CD14-positive monocyte (primary cell): ENCODE measurements around the gene DPP6. TPM values are rescaled to one million over a fixed set of nuclear protein-coding genes. Genes with fewer than 3 reads are reported as not detected.

Experiments used
- DNase-seq, 3 donors: peaks; one replicate each; pipeline ENCODE4 v3.0.0-alpha.2; 2011 to 2022
- H2AFZ ChIP-seq: 2 replicates; pipeline ENCODE4 v1.6.0; 2012; ENCODE audit warnings: mild to moderate bottlenecking, low read depth, low read length, inconsistent platforms; ENCODE audit not compliant: insufficient read depth, poor library complexity, severe bottlenecking
- H3K27ac ChIP-seq, 2 donors: 1 replicate in 1 of 2; 2 replicates in 1 of 2; pipeline ENCODE4 v1.5.1; 2012 to 2013; ENCODE audit warnings: low read length in 2 of 2, control low read depth in 1 of 2, inconsistent platforms in 1 of 2, low read depth in 1 of 2, mild to moderate bottlenecking in 1 of 2
- H3K27me3 ChIP-seq, 2 donors: one replicate each; pipeline versions ENCODE4 v1.6.0 to v1.6.1; 2011 to 2013; ENCODE audit warnings: low read length in 2 of 2; ENCODE audit not compliant: control insufficient read depth in 2 of 2, insufficient read depth in 2 of 2
- H3K36me3 ChIP-seq, 2 donors: replicated peaks in 1 of 2; 1 replicate in 1 of 2; 2 replicates in 1 of 2; pipeline versions ENCODE4 v1.5.1 to v1.6.1; 2012 to 2013; ENCODE audit warnings: low read length in 2 of 2, control low read depth in 1 of 2, inconsistent platforms in 1 of 2, mild to moderate bottlenecking in 1 of 2; ENCODE audit not compliant: insufficient read depth in 2 of 2, control insufficient read depth in 1 of 2
- H3K4me1 ChIP-seq, 2 donors: 1 replicate in 1 of 2; 2 replicates in 1 of 2; pipeline versions ENCODE4 v1.5.1 to v1.6.1; 2012 to 2013; ENCODE audit warnings: low read length in 2 of 2, control low read depth in 1 of 2, inconsistent platforms in 1 of 2, mild to moderate bottlenecking in 1 of 2, moderate library complexity in 1 of 2; ENCODE audit not compliant: insufficient read depth in 2 of 2, control insufficient read depth in 1 of 2
- H3K4me2 ChIP-seq: replicated peaks from 2 replicates; pipeline ENCODE3; 2012; ENCODE audit warnings: low read length, moderate library complexity, mild to moderate bottlenecking; ENCODE audit not compliant: poor library complexity, severe bottlenecking; ENCODE audit errors: extremely low read depth
- H3K4me3 ChIP-seq, 3 experiments: fragments of 200-600 bp in 1 of 3; sonication (generic) in 1 of 3; replicated peaks in 1 of 3; 1 replicate in 2 of 3; 2 replicates in 1 of 3; pipeline ENCODE4 v1.5.1; 2011 to 2013; ENCODE audit warnings: low read length in 3 of 3, mild to moderate bottlenecking in 3 of 3, control low read depth in 2 of 3, low read depth in 2 of 3, inconsistent platforms in 1 of 3, moderate library complexity in 1 of 3
- H3K79me2 ChIP-seq: 2 replicates; pipeline ENCODE4 v1.6.0; 2012; ENCODE audit warnings: mild to moderate bottlenecking, control low read depth, inconsistent platforms, low read length, moderate library complexity; ENCODE audit not compliant: insufficient read depth
- H3K9ac ChIP-seq: 2 replicates; pipeline ENCODE4 v1.6.0; 2017; ENCODE audit warnings: low read length, mild to moderate bottlenecking; ENCODE audit not compliant: insufficient read depth, poor library complexity, severe bottlenecking
- H3K9me3 ChIP-seq, 2 donors: replicated peaks in 1 of 2; 1 replicate in 1 of 2; 2 replicates in 1 of 2; pipeline versions ENCODE4 v1.5.1 to v1.6.1; 2012 to 2013; ENCODE audit warnings: low read length in 2 of 2, control low read depth in 1 of 2; ENCODE audit not compliant: control insufficient read depth in 1 of 2, insufficient read depth in 1 of 2
- H4K20me1 ChIP-seq: 2 replicates; pipeline ENCODE4 v1.6.0; 2012; ENCODE audit warnings: mild to moderate bottlenecking, low read length, control low read depth, moderate library complexity; ENCODE audit not compliant: insufficient read depth
- H3K27ac Mint-ChIP-seq, 7 donors: one replicate each; pipeline ENCODE4 v1.8.0; 2020; ENCODE audit warnings: mild to moderate bottlenecking in 7 of 7, mixed read lengths in 7 of 7, moderate library complexity in 6 of 7, inconsistent platforms in 2 of 7
- H3K27me3 Mint-ChIP-seq, 3 donors: one replicate each; pipeline ENCODE4 v1.8.0; 2021 to 2022; ENCODE audit warnings: low read depth in 3 of 3, mild to moderate bottlenecking in 3 of 3, mixed read lengths in 3 of 3, moderate library complexity in 3 of 3, inconsistent platforms in 1 of 3
- H3K36me3 Mint-ChIP-seq, 2 donors: one replicate each; pipeline ENCODE4 v1.8.0; 2020; ENCODE audit warnings: mixed read lengths in 2 of 2, inconsistent platforms in 1 of 2, mild to moderate bottlenecking in 1 of 2
- H3K4me1 Mint-ChIP-seq: one replicate; pipeline ENCODE4 v1.8.0; 2020; ENCODE audit warnings: mild to moderate bottlenecking, mixed read lengths
- H3K4me3 Mint-ChIP-seq, 2 donors: one replicate each; pipeline ENCODE4 v1.8.0; 2020; ENCODE audit warnings: mild to moderate bottlenecking in 2 of 2, mixed read lengths in 2 of 2, moderate library complexity in 1 of 2
- H3K9me3 Mint-ChIP-seq, 7 donors: one replicate each; pipeline ENCODE4 v1.8.0; 2020 to 2022; ENCODE audit warnings: mixed read lengths in 7 of 7, mild to moderate bottlenecking in 6 of 7, moderate library complexity in 6 of 7, inconsistent platforms in 2 of 7
- CTCF ChIP-seq: fragments of 200-600 bp; IDR thresholded peaks from one replicate; pipeline ENCODE4 v1.8.0; 2022; ENCODE audit warnings: antibody characterized with exemption, mild to moderate bottlenecking
- whole genome bisulfite sequencing: methylation state at CpG from one replicate; pipeline ENCODE4 v1.1.5; 2013; ENCODE audit warnings: missing lambda C conversion rate; ENCODE audit not compliant: insufficient coverage; 5-methylcytosine and 5-hydroxymethylcytosine counted together
- intact Hi-C, 2 donors: fragments of 100-400 bp; cut with micrococcal nuclease; formaldehyde crosslinking; loops; one replicate each; pipeline versions ENCODE4 v1.15.0 to v1.15.1; 2023
- polyA plus RNA-seq, 3 donors: library from polyadenylated mRNA; depleted of rRNA in 1 of 3; unstranded in 2 of 3; stranded (reverse) in 1 of 3; fragments of 300-500 nt in 2 of 3; fragments of >200 nt in 1 of 3; fragmentation: Illumina TruSeq in 2 of 3; gene quantifications; 1 replicate in 2 of 3; 2 replicates in 1 of 3; pipeline ENCODE4 v1.2.3, GENCODE V29; 2012 to 2021

DPP6 gene
- polyA plus RNA-seq, 3 donors, result not detected

GRCh38 chr7:154242709-154243108, 190.5 kb downstream of the DPP6 start:
- H3K4me2 ChIP-seq, result no peak overlapping the region
- Mint-ChIP-seq H3K27me3 (no peaks in the 10 kb centered on the region), H3K4me3 (no peak overlapping the region), H3K4me1 (no peaks in the 10 kb centered on the region), H3K36me3 (no peaks in the 10 kb centered on the region), H3K27ac (no peak overlapping the region), H3K9me3 (peaks cover 9 to 20% (median 19%) of the 10 kb centered on the region in 7 donors)
- no peaks in the 10 kb centered on the region for H3K36me3 ChIP-seq
- intact Hi-C loops, result no loop called here
- H3K4me3 ChIP-seq, result no peak overlapping the region
- no peaks in the 10 kb centered on the region for H3K79me2 ChIP-seq
- peaks cover 17 to 31% of the 10 kb centered on the region in 2 donors for H3K9me3 ChIP-seq
- H3K27me3 ChIP-seq, result no peaks in the 10 kb centered on the region
- H3K9ac ChIP-seq, result no peak overlapping the region
- H2AFZ ChIP-seq, result no peak overlapping the region
- no peak overlapping the region for H3K27ac ChIP-seq
- no peaks in the 10 kb centered on the region for H4K20me1 ChIP-seq
- H3K4me1 ChIP-seq, result no peaks in the 10 kb centered on the region
- no peak for TF ChIP-seq CTCF
- no peak for DNase-seq

GRCh38 chr7:154252046-154252445, 199.8 kb downstream of the DPP6 start:
- Histone ChIP-seq H2AFZ (no peak overlapping the region), H3K27me3 (no peaks in the 10 kb centered on the region), H3K9me3 (peaks cover 16 to 19% of the 10 kb centered on the region in 2 donors), H3K36me3 (no peaks in the 10 kb centered on the region), H3K79me2 (no peaks in the 10 kb centered on the region), H3K9ac (no peak overlapping the region), H3K27ac (no peak overlapping the region), H3K4me3 (no peak overlapping the region), H3K4me1 (no peaks in the 10 kb centered on the region), H4K20me1 (no peaks in the 10 kb centered on the region), H3K4me2 (no peak overlapping the region)
- 100% methylated on average over 2 of the region's 6 CpGs for WGBS
- intact Hi-C loops, result no loop called here
- DNase-seq, result no peak
- no peaks in the 10 kb centered on the region for H3K36me3 Mint-ChIP-seq
- TF ChIP-seq CTCF, result no peak
- peaks cover 0 to 2% (median 1%) of the 10 kb centered on the region in 3 donors for H3K27me3 Mint-ChIP-seq
- H3K4me3 Mint-ChIP-seq, result no peak overlapping the region
- peaks cover 5 to 24% (median 13%) of the 10 kb centered on the region in 7 donors for H3K9me3 Mint-ChIP-seq
- H3K27ac Mint-ChIP-seq, result no peak overlapping the region
- H3K4me1 Mint-ChIP-seq, result no peaks in the 10 kb centered on the region
